ENCODE measurements around the gene EEF1A1.

- TF ChIP-seq POLR2A (IDR thresholded peaks at IDR 0.05) (no peak), POLR2AphosphoS5 (IDR thresholded peaks at IDR 0.05) (no peak)
- TF ChIP-seq, protein P1, sequence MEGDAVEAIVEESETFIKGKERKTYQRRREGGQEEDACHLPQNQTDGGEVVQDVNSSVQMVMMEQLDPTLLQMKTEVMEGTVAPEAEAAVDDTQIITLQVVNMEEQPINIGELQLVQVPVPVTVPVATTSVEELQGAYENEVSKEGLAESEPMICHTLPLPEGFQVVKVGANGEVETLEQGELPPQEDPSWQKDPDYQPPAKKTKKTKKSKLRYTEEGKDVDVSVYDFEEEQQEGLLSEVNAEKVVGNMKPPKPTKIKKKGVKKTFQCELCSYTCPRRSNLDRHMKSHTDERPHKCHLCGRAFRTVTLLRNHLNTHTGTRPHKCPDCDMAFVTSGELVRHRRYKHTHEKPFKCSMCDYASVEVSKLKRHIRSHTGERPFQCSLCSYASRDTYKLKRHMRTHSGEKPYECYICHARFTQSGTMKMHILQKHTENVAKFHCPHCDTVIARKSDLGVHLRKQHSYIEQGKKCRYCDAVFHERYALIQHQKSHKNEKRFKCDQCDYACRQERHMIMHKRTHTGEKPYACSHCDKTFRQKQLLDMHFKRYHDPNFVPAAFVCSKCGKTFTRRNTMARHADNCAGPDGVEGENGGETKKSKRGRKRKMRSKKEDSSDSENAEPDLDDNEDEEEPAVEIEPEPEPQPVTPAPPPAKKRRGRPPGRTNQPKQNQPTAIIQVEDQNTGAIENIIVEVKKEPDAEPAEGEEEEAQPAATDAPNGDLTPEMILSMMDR (IDR thresholded peaks at IDR 0.05): no peak
These were observed 22.1 kb upstream of the EEF1A1 start for GRCh38 chr6:73542891-73543290.

All from transverse colon (tissue), 4 donors.